HG03565 (cell line): Measurements from ENCODE around the gene GNAS.

ENCODE experiments used
- ATAC-seq: cut with Tn5 transposase; IDR thresholded peaks from one replicate; pipeline ENCODE4 v1.9.1; 2021; ENCODE audit warnings: mild to moderate bottlenecking, moderate library complexity; ENCODE audit not compliant: unreplicated experiment

Gene GNAS

GRCh38 chr20:58894652-58895447 is 42.3 kb downstream of the GNAS start:
- no peak for ATAC-seq

- ATAC-seq = no peak
These were observed 43.1 kb downstream of the GNAS start for GRCh38 chr20:58895448-58896180.

- no peak for ATAC-seq
These were observed 44.3 kb downstream of the GNAS start for GRCh38 chr20:58896820-58897219.

GRCh38 chr20:58897488-58897887 is 45.0 kb downstream of the GNAS start:
- no peak for ATAC-seq

- no peak for ATAC-seq
These were observed 46.3 kb downstream of the GNAS start for GRCh38 chr20:58898629-58899408.

DNA sequence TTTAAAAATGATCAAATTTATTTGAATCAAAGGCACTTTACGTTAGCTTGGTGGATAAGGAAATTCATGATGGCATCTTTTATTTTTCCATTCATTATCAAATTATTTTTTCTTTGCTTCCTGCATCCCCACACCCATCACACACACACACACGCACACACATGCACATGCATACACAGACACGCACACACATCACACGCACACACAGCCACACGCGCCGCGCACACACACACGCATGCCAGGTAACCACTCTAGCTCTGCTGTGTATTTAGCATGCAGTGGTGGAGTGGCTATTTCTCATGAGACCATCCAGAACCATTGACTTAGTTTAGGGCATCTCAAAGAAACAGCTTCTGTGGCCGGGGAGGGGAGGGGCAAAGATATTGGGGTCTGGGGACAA is 47.0 kb downstream of the GNAS start:
- no peak for ATAC-seq

GRCh38 chr20:58900397-58900796 is 47.9 kb downstream of the GNAS start:
- no peak for ATAC-seq

- no peak for ATAC-seq
These were observed 49.2 kb downstream of the GNAS start for GRCh38 chr20:58901488-58902402.

DNA sequence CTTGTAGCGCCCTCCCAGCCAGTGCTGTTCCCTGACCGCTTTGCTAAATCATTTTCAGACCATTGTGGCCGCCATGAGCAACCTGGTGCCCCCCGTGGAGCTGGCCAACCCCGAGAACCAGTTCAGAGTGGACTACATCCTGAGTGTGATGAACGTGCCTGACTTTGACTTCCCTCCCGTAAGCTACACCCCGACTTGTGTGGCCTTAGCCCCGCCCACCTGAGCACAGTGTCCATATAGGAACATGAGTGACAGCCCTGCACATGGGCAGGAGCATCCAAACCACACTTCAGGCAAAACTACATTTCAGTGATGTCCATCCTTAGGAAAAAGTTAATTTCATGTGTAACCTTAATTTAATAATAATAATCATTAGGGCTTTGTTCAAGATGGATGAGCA is 51.1 kb downstream of the GNAS start:
- no peak for ATAC-seq

- no peak for ATAC-seq
These were observed 52.7 kb downstream of the GNAS start for GRCh38 chr20:58905236-58905635.

DNA sequence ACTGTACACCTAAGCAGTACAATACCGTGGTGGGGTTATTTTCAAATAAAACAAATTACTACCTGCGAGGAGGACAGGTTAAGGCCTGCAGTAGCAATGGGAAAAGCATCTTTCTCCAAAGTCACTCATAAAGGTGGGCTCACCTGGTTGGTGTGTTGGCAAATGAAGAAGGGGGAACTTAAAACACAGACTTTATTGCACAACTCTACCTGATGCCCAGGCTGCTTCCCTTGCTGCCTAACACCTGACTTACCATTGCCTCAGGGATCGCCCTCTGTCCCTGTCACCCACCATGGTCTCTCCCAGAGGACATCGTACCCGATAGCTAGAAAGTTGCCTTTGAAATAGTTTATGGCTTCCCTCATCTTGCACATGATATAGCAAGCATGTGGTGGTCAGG is 53.6 kb downstream of the GNAS start:
- no peak for ATAC-seq

DNA sequence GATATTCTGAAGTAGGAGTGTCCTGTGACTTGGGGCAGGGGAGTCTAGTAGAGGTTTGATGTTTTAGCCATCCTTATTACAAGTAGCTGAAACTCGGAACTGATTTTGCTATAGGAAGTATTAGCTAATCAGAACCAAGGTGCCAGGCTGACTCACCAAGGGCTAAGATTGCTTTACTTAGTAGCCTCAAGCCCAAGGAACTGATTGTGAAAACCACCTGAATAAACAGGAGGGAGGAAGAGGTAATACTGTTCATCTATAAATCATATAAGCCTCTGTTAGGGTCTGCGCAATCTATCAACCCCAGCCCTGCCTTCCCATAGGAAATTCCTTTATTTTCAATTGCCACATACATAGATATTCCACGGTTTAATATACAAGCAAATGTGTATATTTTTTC is 54.4 kb downstream of the GNAS start:
- ATAC-seq = no peak

- peak; percentile 76 for ATAC-seq
These were observed 55.0 kb downstream of the GNAS start for GRCh38 chr20:58907320-58908137.

- peak; percentile 7 for ATAC-seq
These were observed 55.7 kb downstream of the GNAS start for GRCh38 chr20:58908221-58908620.

GRCh38 chr20:58908941-58909340 is 56.4 kb downstream of the GNAS start:
- no peak for ATAC-seq

GRCh38 chr20:58909585-58909984 is 57.1 kb downstream of the GNAS start:
- ATAC-seq = no peak

DNA sequence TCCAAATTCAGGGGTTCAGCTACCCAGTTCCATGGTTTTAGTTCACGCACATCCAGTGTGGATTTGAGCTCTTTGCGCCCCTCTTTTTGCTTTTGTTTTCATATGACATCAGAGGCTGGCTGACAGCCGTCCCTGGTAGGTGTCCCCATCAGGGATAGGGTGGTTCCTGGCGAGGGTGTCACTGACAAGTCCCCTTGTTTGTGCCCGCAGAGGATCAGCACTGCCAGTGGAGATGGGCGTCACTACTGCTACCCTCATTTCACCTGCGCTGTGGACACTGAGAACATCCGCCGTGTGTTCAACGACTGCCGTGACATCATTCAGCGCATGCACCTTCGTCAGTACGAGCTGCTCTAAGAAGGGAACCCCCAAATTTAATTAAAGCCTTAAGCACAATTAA is 58.0 kb downstream of the GNAS start:
- ATAC-seq = no peak

DNA sequence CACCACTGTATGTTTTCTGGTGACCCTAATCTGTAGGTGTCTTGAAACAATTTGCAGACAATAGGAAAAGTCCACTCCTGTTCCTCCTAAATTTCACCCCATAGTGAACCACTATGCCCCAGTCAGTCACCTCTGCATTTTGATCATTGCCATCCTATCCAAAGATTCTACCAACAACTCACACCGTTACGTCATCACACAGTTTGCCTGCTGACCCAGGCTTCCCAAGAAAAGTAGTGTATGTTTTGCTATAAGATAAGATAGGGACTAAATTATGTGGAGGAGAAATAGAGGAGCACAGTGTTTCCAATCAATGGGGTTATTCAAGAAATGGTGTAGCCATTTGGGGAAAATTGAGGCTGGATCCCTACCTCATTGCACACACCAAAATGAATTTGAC is 58.8 kb downstream of the GNAS start:
- no peak for ATAC-seq

- ATAC-seq = no peak
These were observed 59.5 kb downstream of the GNAS start for GRCh38 chr20:58911970-58912369.

DNA sequence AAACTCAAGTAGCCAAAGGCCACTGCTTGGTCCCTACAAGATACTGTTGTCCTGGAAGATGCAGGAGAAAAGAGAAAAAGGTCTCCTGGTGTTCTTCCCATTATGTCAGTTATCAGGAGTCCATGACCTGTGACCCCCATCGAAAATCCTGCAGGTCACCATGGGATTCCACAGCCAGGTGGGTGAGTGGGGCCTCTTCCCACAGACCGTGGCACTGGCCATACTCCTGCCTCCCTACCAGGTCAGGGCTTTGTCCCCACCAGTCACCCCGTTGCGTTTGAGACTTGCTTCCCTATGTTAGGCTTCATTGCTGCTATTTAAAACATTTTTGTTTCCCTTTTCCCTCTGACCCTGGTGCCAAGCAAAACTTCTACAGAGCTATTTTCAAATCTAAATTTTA is 60.6 kb downstream of the GNAS start:
- no peak for ATAC-seq
